ENCODE measurements around the gene OR6K6.

GRCh38 chr1:158716335-158716734 is 38.2 kb upstream of the OR6K6 start:
- no peak for TF ChIP-seq CTCF (optimal IDR thresholded peaks at IDR 0.05 in 1 of 3, IDR thresholded peaks at IDR 0.05 in 1 of 3, conservative IDR thresholded peaks at IDR 0.05 in 1 of 3; ENCODE audit: extremely low read depth in 1 of 3, insufficient read depth in 2 of 3, low read length in 3 of 3)
- no peak for TF ChIP-seq EZH2 (IDR thresholded peaks at IDR 0.05; ENCODE audit: low read length)
